Activated CD8-positive, alpha-beta memory T cell treated with anti-CD3 and anti-CD28 coated beads, Interleukin-2, amount 50 U/mL, for 1 hour (primary cell): ENCODE results near the gene MAST4.

Source experiments
- DNase-seq: peaks from one replicate; pipeline ENCODE4 v3.0.0-alpha.2; 2020; ENCODE audit errors: extremely low read depth

Gene MAST4

DNA sequence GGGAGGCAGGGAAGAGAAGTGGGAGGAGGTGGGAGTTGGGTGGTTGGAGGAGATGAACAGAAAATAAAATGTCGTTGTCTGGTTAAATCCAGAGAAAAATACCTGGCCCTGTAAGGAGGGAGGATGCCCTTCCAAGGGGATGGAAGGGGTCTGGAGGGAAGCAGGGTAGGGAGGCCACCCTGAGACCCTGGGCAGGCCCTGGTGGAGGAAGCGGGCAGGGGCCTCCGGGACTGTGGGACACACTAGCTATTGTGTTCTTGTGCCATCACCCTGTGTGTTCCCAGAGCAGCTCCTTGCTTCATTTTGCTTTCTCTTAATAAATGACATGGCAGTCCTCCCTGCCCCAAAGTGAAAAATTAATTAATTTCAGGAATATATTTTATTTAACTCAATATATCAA, 612.2 kb downstream of the MAST4 start:
- DNase-seq = no peak

DNA sequence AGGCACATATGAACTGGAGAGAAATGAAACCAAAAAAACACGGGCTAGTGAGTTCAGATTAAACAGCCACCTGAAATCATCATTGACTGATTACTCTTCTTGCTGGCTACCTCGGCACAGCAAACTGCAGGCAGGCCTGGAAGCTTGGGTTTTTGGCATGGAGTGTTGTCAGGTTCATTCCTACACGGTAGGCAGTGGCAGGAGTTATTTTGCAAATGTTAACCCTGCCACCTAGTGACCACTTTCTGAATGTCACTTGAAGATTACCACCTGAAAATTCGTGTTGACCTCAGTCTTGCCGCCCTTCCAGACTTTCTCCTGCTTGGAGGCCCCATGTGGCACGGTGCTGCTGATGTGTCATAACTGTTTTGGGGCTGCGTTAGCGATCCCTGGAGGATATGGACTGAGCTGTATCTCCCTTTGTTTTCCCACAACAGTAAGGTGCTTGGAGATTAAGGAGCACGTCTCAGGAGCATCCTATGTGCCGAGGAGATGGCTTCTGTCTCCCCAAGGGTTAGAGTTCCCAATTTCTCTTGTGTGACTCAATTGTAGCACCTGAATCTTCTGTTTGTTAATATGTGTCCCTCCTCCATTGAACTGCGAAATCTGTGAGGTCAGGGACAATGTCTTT, 613.1 kb downstream of the MAST4 start:
- DNase-seq = no peak

DNA sequence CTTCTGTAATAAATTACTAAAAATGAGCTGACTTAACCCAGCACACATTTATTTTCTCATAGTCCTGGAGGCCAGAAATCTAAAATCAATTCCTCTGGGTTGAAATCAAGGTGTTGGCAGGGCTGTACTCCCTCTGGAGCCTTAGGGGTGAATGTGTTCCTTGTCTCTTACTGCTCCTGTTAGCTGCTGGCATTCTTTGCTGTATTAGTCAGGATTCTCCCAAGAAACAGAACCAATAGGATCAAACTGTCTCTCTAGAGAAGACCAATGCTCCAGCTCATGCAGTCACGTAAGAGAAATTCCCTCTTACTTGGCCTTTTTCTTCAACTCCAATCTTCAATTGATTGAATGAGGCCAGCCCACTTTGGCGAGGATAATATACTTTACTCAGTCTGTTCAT, 615.7 kb downstream of the MAST4 start:
- no peak for DNase-seq

DNA sequence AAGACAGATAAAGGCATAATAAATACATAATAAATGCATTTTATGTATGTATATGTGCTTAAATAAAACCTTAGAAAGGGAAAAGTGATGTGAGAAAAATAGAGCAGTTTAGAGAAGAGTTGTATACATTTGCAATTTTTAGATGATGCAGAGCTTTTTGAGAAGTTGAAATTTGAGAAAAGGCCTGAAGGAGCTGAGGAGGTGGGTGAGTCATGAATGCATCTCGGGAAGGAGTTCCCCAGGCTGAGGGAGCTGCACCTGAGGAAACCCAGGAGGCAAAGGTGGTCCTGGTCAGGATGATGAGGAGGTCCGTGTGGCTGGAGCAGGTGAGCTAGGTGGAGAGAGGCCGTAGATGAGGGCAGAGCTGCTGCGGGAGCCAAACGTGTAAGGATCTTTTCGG, 617.8 kb downstream of the MAST4 start:
- no peak for DNase-seq

DNA sequence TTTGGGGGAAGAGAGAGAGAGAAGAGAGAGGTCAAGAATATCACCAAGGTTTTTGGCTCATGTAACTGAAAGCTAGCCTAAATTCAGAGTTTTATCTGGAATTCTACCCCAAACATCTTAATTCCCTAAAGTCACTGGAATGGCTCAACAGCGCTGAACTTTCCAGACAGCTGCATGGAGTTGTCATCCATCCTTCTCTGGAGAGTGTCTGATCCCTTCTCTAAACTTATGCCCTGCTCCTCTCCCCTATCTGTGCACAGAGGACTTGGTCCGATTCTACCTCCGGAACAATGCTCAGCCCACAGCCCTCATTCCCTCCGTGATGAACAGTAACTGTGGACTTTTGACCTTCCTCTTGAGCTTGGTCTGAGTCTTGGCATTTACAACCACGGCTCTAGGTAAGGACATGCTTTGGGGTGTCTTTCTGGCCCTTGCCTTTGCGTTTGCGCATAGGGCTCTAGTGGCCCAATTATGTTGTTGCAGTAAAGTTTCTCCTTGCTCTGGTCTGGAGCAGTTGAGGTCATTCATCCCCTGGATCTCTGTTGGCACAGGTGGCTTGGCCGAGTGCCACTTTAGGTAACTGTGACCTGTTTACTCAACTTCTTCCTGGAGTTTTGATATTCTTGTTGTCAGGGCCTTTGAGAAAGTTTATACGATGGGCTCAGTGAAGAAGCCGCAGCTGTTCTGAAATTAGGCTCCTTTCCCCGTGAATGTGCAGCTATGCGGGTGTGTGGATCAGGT, 618.7 kb downstream of the MAST4 start:
- no peak for DNase-seq

DNA sequence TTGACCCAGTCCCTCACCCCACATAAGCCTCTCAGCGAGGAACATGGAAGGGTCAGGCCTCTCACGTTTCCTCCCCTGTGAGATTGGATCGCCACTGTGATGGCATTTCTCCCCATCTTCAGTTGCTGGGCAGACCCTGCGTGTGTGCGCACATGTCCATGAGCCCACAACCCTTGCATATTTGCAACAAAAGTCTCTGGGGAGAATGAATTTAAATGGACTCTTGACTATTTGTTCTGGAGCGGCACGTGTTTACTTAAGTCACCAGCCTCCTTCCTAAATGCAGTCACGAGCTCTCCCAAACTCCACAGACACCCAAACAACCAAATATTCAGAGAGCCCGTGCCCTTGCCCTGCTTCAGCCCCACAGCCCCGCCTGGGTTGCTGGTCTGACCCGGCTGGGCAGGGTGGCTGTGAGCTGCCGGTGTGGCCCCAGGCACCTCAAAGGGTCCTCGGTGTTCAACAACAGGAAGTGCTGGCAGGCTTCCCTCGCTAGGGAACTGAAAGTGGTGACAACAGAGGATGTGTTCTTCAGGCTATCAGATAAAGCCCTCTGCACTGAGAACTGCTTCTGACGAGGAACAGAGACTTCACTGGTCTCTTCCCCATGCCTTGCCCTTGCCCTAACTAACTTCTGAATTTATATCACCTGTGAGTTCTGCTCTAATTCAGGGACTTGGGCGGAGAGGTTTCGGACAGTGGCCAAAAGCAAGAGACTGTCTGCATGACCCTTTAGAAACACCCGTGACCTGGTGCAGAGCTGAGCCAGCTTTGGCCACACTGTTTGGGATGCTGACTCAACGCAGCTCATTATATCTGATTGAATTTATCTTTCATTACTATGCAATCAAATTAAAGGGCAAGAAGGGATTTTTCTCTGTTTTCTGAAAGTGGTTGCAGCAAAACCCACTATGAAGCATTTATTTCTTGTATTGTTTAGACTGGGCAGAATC, 619.6 kb downstream of the MAST4 start:
- no peak for DNase-seq

DNA sequence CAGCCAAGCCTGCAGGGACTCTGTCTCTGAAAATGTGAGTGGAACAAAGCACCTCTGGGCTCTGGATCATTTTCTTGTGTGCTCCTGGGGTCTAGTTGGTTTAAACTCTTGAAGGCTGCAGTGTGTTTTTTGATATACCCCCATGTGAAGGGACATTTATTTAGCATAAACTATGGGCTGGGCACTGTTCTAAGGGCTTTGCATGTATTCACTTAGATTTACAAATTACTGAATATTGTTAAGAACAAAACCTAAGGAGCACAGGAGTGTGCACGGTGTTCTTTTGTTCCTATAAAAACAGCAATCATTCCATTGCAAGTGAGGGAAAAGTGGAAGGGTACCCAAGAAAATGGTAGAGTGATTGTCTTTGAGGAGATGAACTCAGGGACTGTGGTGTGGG, 620.4 kb downstream of the MAST4 start:
- DNase-seq = no peak
